ENCODE measurements around the gene GIPR. TPM values are rescaled to one million over a fixed set of nuclear protein-coding genes. Genes with fewer than 3 reads are reported as not detected.
"Not testable (repeated sequence)": the region's sequence is repeated elsewhere in the genome, so short reads cannot be mapped to it uniquely, and the experiment has no call there.

The GIPR gene
- total RNA-seq, 1 donor from 2014 or later = 5.0 TPM

- intact Hi-C loops (cut with DNase I) = no loop called here
Observed at GRCh38 chr19:45681391-45682015, 13.5 kb downstream of the GIPR start.

DNA sequence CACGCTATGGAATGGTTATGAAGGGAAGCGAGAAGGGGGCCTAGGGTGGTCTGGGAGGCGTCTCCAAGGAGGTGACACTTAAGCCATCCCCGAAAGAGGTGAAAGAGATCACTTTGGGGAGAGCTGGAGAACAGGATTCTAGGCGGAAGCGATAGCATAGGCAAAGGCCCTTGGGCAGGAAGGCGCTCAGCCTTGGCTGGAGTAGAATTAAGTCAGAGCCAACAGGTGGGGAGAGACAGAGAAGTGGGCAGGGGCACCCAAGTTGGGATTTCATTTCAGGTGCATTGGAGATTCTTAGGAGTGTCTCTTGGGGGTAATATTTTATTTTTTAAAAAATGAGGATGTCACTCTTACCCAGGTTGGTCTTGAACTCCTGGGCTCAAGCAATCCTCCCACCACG lies 14.1 kb downstream of the GIPR start:
- DNase-seq (ENCODE audit: low spot score) (no peak), ATAC-seq (no peak)
- intact Hi-C loops (cut with DNase I) = no loop called here

More at GRCh38 chr19:45681391-45682015, 13.5 kb downstream of the GIPR start:
- DNase-seq (ENCODE audit: low spot score) = peak; percentile 86
- ATAC-seq = peak; percentile 85

GRCh38 chr19:45682908-45683307 lies 14.9 kb downstream of the GIPR start:
- ATAC-seq (no peak), DNase-seq (ENCODE audit: low spot score) (no peak)
- intact Hi-C loops (cut with DNase I) = no loop called here

GRCh38 chr19:45685045-45685444 lies 17.0 kb downstream of the GIPR start:
- intact Hi-C loops (cut with DNase I); ATAC-seq; DNase-seq (ENCODE audit: low spot score): not testable (repeated sequence)

GRCh38 chr19:45687599-45687998 lies 19.6 kb downstream of the GIPR start:
- DNase-seq (ENCODE audit: low spot score) = no peak
- no peak for ATAC-seq
- intact Hi-C loops (cut with DNase I) = no loop called here

DNA sequence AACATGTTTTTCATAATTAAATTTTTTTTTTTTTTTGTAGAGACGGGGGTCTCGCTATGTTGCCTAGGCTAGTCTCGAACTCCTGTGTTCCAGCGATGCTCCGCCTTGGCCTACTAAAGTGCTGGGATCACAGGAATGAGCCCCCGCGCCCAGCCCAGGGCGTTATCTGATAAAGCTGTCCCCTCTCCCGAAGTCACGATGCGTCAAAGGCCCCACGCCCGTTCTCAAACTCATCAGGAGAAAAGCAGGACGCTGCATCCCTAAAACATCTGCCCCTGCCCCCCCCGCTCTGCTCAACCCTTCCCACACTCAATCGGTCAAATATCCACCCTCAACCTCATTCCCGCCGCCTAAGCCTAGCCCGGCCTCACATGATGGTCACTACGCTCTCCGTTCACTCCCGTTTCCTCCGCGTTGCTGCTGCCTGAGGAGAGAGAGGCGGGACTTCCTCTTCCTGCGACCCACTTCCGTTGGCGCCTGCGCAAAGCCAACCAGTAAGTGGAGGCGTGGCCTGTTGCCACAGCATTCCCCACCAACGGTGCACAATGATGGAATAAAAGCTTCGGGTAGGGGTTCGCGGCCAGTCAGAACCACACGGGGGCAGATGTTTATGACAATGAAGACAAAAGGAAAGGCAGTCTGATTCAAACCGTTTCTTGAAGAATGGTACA lies 23.6 kb downstream of the GIPR start, which contains the start of gene SNRPD2:
Gene SNRPD2 (minus strand): TSS at position 438 of the 671 bp plus-strand sequence. CDS start 65 bp downstream, at position 373.
- ATAC-seq (peak; percentile 93), DNase-seq (ENCODE audit: low spot score) (peak; percentile 96)
- intact Hi-C loops (cut with DNase I) = loop anchor here (10.0 kb wide), 1 partner anchor 73 kb away; the partner anchor contains the start of gene SIX5

GRCh38 chr19:45692187-45693105 lies 24.4 kb downstream of the GIPR start, which contains the start of gene QPCTL:
TSS of gene QPCTL (plus strand) at chr19:45692666. CDS start at chr19:45692704, 38 bp downstream.
- DNase-seq (ENCODE audit: low spot score) = peak; percentile 97
- intact Hi-C loops (cut with DNase I) = loop anchor here (10.0 kb wide), 1 partner anchor 72 kb away; the partner anchor contains the start of gene SIX5
- ATAC-seq = peak; percentile 96

- ATAC-seq (peak; percentile 9), DNase-seq (ENCODE audit: low spot score) (peak; percentile 89)
- intact Hi-C loops (cut with DNase I) = loop anchor here (10.0 kb wide), 1 partner anchor 72 kb away; the partner anchor contains the start of gene SIX5
Observed at GRCh38 chr19:45693106-45693788, 25.2 kb downstream of the GIPR start.

DNA sequence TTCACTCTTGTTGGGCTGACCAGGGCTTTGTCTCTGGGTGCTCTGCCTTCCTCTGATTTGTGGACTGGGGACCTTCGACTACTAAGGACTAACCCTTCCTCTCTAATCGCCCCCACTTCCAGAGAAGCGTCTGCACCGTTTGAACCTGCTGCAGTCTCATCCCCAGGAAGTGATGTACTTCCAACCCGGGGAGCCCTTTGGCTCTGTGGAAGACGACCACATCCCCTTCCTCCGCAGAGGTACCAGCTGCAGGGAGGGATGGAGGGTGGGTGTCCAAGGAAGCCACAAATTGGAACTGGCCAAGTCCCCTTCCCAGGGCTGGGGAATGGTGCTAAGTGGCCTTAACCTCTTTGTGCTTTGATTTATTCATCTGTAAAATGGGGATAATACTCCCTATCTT lies 33.7 kb downstream of the GIPR start:
- intact Hi-C loops (cut with DNase I) = no loop called here
- no peak for DNase-seq (ENCODE audit: low spot score)
- no peak for ATAC-seq

DNA sequence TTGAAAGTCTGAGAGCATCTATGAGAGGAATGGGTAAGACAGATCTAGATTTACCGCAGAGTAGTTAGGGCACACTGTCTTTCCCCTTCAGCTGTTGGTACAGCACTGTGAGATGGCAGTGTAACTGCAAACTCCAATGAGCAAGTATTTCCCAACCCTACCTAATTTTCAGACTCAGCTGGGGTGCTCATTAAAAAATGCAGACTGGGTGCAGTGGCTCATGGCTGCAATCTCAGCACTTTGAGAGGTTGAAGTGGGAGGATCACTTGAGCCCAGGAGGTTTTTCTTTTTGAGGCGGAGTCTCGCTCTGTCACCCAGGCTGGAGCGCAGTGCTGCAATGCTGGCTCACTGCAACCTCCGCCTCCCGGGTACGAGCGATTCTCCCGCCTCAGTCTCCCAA lies 37.1 kb downstream of the GIPR start:
- ATAC-seq (no peak), DNase-seq (ENCODE audit: low spot score) (no peak)
- intact Hi-C loops (cut with DNase I) = no loop called here

DNA sequence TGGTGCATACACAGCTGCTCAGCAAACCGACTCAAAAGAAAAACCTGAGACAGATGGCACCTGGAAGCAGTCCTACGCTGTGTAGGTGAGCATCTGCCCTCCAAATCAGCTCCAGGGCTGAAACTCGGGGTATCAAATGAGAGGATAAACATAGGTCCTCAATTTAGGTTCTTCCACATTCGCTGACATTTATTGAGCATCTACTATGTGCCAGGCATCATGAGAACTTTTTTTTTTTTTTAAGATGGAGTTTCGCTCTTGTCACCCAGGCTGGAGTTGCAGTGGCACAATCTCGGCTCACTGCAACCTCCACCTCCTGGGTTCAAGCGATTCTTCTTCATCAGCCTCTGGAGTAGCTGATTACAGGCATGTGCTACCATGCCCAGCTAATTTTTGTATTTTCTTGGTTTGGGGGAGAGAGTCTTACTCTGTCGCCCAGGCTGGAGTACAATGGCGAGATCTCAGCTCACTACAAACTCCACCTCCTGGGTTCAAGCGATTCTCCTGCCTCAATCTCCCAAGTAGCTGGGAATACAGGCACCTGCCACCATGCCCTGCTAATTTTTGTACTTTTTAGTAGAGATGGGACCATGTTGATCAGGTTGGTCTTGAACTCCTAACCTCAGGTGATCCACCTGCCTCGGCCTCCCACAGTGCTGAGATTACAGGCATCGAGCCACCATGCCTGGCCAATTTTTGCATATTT lies 37.8 kb downstream of the GIPR start:
- intact Hi-C loops (cut with DNase I) = no loop called here
- ATAC-seq (no peak), DNase-seq (ENCODE audit: low spot score) (no peak)

DNA sequence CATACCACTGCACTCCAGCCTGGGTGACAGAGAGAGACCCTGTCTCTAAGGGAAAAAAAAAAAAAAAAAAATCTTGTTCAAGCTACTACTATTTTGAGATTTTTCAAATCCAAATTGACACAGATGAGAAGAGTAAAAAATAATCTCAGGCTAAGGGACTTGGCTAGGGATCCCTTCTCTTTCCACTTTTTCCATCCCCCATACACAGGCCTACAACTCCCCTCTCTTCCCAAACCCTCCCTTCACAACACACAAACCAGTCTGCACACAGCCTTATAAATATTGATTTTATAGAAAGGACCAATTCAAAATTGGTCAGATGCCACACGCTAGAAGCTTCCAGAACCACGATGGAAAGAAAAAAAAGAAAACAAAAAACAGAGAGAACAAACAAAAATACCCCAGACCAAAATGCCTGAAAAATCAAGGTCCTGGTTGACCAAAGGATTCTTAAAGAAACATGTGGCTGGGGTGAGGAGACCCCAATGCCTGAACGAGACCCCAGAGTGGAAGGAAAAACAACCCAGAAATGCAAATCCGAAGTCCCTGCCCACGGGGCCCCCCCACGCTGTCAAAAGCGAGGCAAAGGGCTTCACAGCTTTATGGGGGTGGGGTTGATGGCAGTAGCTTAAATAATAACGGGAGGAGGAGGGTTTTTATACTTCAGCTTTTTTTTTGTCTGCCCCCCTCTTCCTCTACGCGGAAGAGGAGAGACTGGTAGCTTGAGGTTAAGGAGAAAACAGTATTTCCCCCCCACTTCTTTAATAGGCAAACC lies 42.5 kb downstream of the GIPR start:
- intact Hi-C loops (cut with DNase I) = no loop called here
- no peak for ATAC-seq
- DNase-seq (ENCODE audit: low spot score) = no peak

DNA sequence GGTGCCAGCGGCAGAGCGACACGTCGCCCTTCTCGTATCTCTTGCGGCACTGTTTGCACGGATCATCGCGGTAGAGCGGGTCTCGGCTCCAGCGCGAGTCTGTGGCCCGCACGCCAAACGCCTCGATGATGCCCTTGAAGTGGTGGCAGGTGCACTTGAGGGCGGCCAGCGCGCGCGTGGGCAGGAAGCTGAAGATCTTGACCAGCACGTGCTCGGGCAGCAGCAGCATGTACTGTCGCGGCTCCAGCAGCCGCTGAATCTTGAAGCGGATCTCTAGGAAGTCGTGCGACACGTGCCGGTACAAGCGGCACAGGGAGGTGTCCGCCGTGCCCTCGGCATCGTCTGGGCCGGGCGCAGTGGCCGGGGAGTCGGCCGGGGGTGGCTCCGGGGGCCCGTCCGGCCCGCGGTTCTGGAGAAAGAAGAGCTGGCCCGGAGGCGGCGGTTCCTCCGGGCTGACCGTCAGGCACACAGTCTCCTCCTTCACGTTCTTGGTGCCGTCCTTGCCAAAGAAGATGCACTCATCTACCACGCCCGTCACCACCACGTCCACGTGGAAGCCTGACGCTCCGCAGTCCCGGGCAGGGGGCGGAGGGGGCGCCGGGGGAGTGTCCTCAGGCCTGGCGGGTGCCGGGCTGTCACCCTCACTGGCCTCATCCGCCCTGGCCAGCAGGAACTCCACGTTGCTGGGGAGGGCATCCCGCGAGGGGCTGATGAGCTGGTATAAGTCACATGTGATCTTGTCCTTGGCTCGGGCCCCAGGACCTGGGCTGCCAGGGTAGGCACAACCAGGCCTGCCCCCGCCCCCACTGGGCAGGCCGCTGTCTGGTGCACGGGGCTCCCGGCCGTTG lies 44.1 kb downstream of the GIPR start:
- intact Hi-C loops (cut with DNase I) = no loop called here
- DNase-seq (ENCODE audit: low spot score) (no peak), ATAC-seq (no peak)

DNA sequence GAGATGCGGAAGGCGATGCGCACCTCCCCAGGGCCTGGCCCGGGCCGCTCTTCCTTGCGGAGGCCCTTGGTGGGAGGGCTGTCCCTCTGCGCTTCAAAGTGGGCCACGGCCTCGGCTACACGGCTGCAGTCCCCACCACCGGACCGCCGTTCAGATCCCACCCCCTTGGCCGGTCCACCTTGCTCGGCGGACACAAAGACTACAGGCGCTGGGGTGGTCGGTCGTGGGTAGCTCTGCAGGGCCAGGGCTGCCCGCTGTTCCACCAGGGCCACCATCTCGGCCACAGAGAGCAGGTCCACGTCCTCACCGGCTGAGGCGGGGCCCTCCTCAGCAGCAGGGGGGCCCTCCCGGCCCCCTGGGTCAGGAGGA lies 44.7 kb downstream of the GIPR start:
- intact Hi-C loops (cut with DNase I) = no loop called here
- no peak for ATAC-seq
- DNase-seq (ENCODE audit: low spot score) = no peak

DNA sequence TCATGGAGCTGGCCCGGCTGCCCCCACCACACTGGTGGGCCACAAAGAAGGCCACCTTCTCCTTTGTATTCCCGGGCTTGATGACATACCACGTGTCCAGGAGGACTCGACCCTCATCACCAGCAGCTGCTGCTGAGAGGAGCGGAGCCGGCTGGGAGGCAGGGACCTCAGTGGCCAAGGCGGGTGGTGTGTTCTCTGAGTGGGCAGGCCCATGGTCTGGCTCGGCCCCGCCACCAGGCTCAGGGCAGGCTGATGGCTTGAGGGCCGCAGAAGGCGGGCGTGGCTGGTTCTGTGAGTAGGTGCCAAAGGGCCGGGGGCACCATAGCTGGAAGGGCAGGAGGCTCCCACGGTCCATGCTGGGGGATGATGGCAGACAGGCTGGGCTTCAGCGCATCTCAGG lies 45.1 kb downstream of the GIPR start:
- DNase-seq (ENCODE audit: low spot score) (no peak), ATAC-seq (no peak)
- intact Hi-C loops (cut with DNase I) = no loop called here

GRCh38 chr19:45715139-45715538 lies 47.1 kb downstream of the GIPR start:
- intact Hi-C loops (cut with DNase I) = no loop called here
- DNase-seq (ENCODE audit: low spot score) = no peak
- no peak for ATAC-seq
